IPS-18a (cell line): ENCODE data around the gene HHAT.
A peak's percentile ranks its signal among the peaks of the same experiment; 100 is the strongest.

Source experiments
- H3K27ac ChIP-seq: one replicate; pipeline ENCODE4 v1.5.1; 2013; ENCODE audit warnings: low read length
- H3K27me3 ChIP-seq: one replicate; pipeline ENCODE4 v1.6.1; 2013; ENCODE audit warnings: mild to moderate bottlenecking, low read length; ENCODE audit not compliant: control insufficient read depth, insufficient read depth
- H3K36me3 ChIP-seq: one replicate; pipeline ENCODE4 v1.6.1; 2013; ENCODE audit warnings: low read depth, low read length; ENCODE audit not compliant: control insufficient read depth
- H3K4me1 ChIP-seq: one replicate; pipeline ENCODE4 v1.6.1; 2013; ENCODE audit warnings: low read depth, low read length; ENCODE audit not compliant: control insufficient read depth
- H3K4me3 ChIP-seq: one replicate; pipeline ENCODE4 v1.5.1; 2013; ENCODE audit warnings: low read length
- H3K9ac ChIP-seq: one replicate; pipeline ENCODE4 v1.6.1; 2013; ENCODE audit warnings: mild to moderate bottlenecking, low read length, moderate library complexity
- H3K9me3 ChIP-seq: one replicate; pipeline ENCODE4 v1.6.1; 2013; ENCODE audit warnings: low read depth, low read length; ENCODE audit not compliant: control insufficient read depth

HHAT gene

DNA sequence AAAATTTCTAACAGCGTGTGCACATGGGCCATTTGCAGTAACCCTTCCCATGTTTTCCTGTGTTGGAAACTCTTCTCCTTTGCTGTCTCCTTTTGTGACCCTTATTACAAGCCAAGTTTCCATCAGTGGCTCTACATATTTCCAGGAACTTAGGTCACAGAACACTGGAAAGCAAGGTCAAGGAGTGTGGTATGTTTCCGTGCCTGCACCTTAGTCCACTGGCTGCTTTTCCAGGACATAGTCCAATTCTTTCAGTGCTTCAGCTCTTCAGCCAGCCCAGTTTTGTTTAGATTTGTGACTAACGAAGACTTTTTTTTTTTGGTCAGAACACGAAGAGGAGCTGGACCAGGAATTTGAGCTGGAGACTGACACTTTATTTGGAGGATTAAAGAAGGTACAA, 33.8 kb downstream of the HHAT start:
- H3K9me3 ChIP-seq: no peaks in the 10 kb centered on the region
- H3K27ac ChIP-seq: no peak overlapping the region

GRCh38 chr1:210363119-210363518, 34.4 kb downstream of the HHAT start:
- no peaks in the 10 kb centered on the region for H3K36me3 ChIP-seq

More for the DNA sequence above, 33.8 kb downstream of the HHAT start:
- Histone ChIP-seq H3K27me3 (peaks cover 6% of the 10 kb centered on the region), H3K4me1 (peaks cover 21% of the 10 kb centered on the region), H3K4me3 (no peak overlapping the region), H3K9ac (no peak overlapping the region), H3K36me3 (no peaks in the 10 kb centered on the region)

DNA sequence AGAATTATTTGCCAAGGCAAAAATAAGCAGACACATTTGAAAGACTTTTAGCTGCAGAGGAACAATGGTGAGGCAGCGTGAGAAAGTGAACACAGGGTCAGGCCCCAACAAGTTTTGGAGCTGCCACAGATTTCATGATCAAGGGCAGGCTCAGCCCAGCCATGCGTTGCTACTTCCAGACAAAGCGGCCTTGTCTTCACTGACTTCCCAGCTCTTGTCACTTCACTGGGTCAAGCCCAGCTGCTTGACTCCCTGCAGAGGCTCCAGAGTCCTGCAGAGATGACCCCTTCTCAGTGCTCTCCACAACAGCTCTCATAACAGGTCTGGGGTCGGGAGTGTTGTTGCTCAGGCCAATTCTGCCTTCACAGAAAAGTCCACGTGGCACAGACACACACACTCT, 35.8 kb downstream of the HHAT start:
- H3K9me3 ChIP-seq: no peaks in the 10 kb centered on the region
- no peak overlapping the region for H3K4me3 ChIP-seq
- peaks cover 11% of the 10 kb centered on the region for H3K27me3 ChIP-seq
- H3K36me3 ChIP-seq: no peaks in the 10 kb centered on the region
- H3K9ac ChIP-seq: no peak overlapping the region
- peaks cover 16% of the 10 kb centered on the region for H3K4me1 ChIP-seq
- H3K27ac ChIP-seq: no peak overlapping the region

More at GRCh38 chr1:210363119-210363518, 34.4 kb downstream of the HHAT start:
- Histone ChIP-seq H3K27me3 (peaks cover 6% of the 10 kb centered on the region), H3K4me3 (no peak overlapping the region), H3K9ac (no peak overlapping the region), H3K4me1 (peaks cover 23% of the 10 kb centered on the region), H3K27ac (no peak overlapping the region), H3K9me3 (no peaks in the 10 kb centered on the region)

- Histone ChIP-seq H3K27me3 (peaks cover 9% of the 10 kb centered on the region), H3K9ac (no peak overlapping the region), H3K4me1 (peaks cover 15% of the 10 kb centered on the region), H3K4me3 (no peak overlapping the region), H3K27ac (no peak overlapping the region), H3K9me3 (no peaks in the 10 kb centered on the region), H3K36me3 (no peaks in the 10 kb centered on the region)
Measured at GRCh38 chr1:210366767-210367166, 38.1 kb downstream of the HHAT start.

GRCh38 chr1:210367566-210367965, 38.9 kb downstream of the HHAT start:
- Histone ChIP-seq H3K4me1 (peaks cover 22% of the 10 kb centered on the region), H3K9ac (no peak overlapping the region)

DNA sequence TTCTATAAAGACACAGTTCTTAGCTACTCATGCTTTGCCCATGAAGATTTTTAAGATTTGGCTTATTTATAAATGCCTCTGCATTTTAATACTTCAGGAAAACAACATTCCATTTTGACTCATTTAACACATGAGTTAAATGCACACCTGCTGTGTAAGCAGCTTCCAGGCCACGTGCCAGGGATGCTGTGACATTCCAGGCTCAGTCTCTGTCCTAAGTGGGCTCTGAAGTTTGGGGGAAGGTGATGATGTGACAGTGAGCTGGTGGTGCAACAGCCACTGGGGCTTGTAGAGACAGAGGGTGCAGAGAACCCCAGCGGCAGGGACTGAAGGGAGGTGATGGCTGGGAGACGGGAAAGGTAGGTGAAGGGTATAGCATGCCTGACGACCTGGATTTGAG, 40.7 kb downstream of the HHAT start:
- peaks cover 16% of the 10 kb centered on the region for H3K27me3 ChIP-seq
- no peak overlapping the region for H3K4me3 ChIP-seq
- H3K4me1 ChIP-seq: peaks cover 34% of the 10 kb centered on the region
- H3K36me3 ChIP-seq: no peaks in the 10 kb centered on the region
- H3K9ac ChIP-seq: no peak overlapping the region
- no peaks in the 10 kb centered on the region for H3K9me3 ChIP-seq
- H3K27ac ChIP-seq: no peak overlapping the region

More at GRCh38 chr1:210367566-210367965, 38.9 kb downstream of the HHAT start:
- Histone ChIP-seq H3K27me3 (peaks cover 11% of the 10 kb centered on the region), H3K36me3 (no peaks in the 10 kb centered on the region), H3K27ac (no peak overlapping the region), H3K9me3 (no peaks in the 10 kb centered on the region), H3K4me3 (no peak overlapping the region)

GRCh38 chr1:210371916-210372315, 43.2 kb downstream of the HHAT start:
- H3K4me3 ChIP-seq: no peak overlapping the region
- H3K4me1 ChIP-seq: peaks cover 40% of the 10 kb centered on the region
- H3K36me3 ChIP-seq: no peaks in the 10 kb centered on the region
- no peak overlapping the region for H3K9ac ChIP-seq
- H3K27ac ChIP-seq: no peak overlapping the region
- H3K27me3 ChIP-seq: peaks cover 16% of the 10 kb centered on the region
- H3K9me3 ChIP-seq: no peaks in the 10 kb centered on the region

GRCh38 chr1:210372491-210372890, 43.8 kb downstream of the HHAT start:
- no peak overlapping the region for H3K27ac ChIP-seq

GRCh38 chr1:210372931-210373627, 44.4 kb downstream of the HHAT start:
- no peaks in the 10 kb centered on the region for H3K9me3 ChIP-seq
- peak overlapping the region; percentile 21 for H3K9ac ChIP-seq
- peaks cover 34% of the 10 kb centered on the region for H3K4me1 ChIP-seq
- H3K27ac ChIP-seq: peak overlapping the region; percentile 78
- H3K36me3 ChIP-seq: no peaks in the 10 kb centered on the region
- H3K27me3 ChIP-seq: peaks cover 16% of the 10 kb centered on the region
- peak overlapping the region; percentile 32 for H3K4me3 ChIP-seq

More at GRCh38 chr1:210372491-210372890, 43.8 kb downstream of the HHAT start:
- Histone ChIP-seq H3K27me3 (peaks cover 16% of the 10 kb centered on the region), H3K4me3 (no peak overlapping the region), H3K9ac (no peak overlapping the region), H3K4me1 (peaks cover 39% of the 10 kb centered on the region), H3K9me3 (no peaks in the 10 kb centered on the region), H3K36me3 (no peaks in the 10 kb centered on the region)

- Histone ChIP-seq H3K9ac (peak overlapping the region; percentile 21), H3K27me3 (peaks cover 16% of the 10 kb centered on the region), H3K9me3 (no peaks in the 10 kb centered on the region), H3K27ac (peak overlapping the region; percentile 78), H3K36me3 (no peaks in the 10 kb centered on the region), H3K4me1 (peaks cover 34% of the 10 kb centered on the region), H3K4me3 (peak overlapping the region; percentile 32)
Measured at GRCh38 chr1:210373628-210373877, 44.9 kb downstream of the HHAT start.

DNA sequence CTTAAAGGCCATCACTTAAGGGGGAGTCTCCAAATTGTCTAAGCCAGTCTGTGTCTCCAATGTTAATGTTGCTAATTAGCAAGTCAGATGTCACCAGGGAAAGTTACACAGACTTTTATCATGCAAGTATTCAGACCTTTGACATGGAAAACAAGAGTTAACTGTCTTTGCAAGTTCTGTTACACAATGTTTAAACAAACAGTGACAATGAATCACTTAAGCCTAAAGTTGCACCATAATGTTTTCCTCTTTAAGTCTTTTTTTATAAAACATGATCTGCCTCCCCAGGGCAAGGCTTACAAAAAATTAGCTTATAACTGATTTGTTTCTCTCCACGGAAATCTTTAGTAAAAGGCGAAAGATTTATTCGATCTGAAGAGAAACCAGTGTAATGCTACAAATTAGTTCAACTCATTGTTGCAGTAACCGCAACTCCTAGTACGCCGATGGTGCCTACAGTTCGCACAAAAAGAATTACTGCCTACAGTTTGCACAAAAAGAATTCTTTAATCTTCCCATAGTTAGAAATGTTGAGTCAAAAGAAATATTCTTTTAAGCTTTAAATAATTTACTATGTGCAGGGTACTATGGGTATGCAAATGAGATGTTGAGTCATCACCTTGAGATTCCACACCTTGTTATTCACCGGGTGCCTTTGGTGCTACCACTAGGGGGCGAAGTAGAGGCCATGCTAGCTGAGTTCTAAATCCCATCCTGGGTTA, 45.3 kb downstream of the HHAT start:
- peak overlapping the region; percentile 98 for H3K27ac ChIP-seq
- peak overlapping the region; percentile 80 for H3K9ac ChIP-seq
- peaks cover 32% of the 10 kb centered on the region for H3K4me1 ChIP-seq
- peaks cover 16% of the 10 kb centered on the region for H3K27me3 ChIP-seq
- no peaks in the 10 kb centered on the region for H3K36me3 ChIP-seq
- H3K9me3 ChIP-seq: no peaks in the 10 kb centered on the region
- peak overlapping the region; percentile 32 for H3K4me3 ChIP-seq

- Histone ChIP-seq H3K9ac (peak overlapping the region; percentile 80), H3K4me1 (peaks cover 27% of the 10 kb centered on the region), H3K36me3 (no peaks in the 10 kb centered on the region), H3K27ac (peak overlapping the region; percentile 98), H3K9me3 (no peaks in the 10 kb centered on the region), H3K4me3 (no peak overlapping the region), H3K27me3 (peaks cover 10% of the 10 kb centered on the region)
Measured at GRCh38 chr1:210374600-210374953, 45.9 kb downstream of the HHAT start.
